GM18951 (cell line): ENCODE results near the gene RNU7-1.

Experiments
- POLR2A ChIP-seq: IDR thresholded peaks from 4 replicates; pipeline ENCODE4 v1.6.1; 2011; ENCODE audit warnings: mild to moderate bottlenecking; ENCODE audit not compliant: insufficient read length, insufficient read depth; ENCODE audit errors: extremely low read depth
- in situ Hi-C: fragments of 300-500 bp; cut with MboI; formaldehyde crosslinking; loops from one replicate; pipeline ENCODE4 v1.12.0; 2022; ENCODE audit warnings: low sequenced_read_pairs, mixed read lengths, inconsistent platforms; ENCODE audit not compliant: unreplicated experiment

RNU7-1 gene

DNA sequence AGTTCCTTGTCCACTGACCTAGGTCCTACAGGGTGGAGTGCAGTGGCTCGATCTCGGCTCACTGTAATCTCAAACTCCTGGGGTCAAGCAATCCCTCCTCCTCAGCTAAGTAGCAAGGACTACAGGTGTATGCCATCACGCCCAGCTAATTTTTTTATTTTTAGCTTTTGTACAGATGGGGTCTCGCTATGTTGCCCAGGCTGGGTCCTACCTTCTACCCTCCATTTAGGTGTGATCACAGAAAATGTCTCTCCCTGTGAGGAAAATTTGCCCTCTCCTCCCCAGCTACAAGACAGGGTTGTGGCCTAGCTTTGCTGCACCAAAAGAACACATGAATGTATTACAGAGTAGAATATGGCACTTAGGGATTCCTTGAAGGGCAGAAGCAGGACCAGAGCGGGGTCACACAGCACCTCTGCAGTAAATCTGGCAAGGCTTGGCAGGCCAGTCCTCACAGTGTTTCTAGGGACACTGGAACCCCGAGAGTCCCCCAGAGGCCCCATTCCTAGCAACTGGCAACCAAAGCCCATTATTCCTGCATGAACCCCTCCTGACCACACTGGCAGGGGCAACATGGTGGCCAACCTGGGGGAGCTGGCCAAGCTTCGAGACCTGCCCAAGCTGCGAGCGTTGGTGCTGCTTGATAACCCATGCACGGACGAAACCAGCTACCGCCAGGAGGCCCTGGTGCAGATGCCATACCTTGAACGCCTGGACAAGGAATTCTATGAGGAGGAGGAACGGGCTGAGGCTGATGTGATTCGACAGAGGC, 31.3 kb upstream of the RNU7-1 start:
- in situ Hi-C loops: no loop called here
- TF ChIP-seq POLR2A: no peak

DNA sequence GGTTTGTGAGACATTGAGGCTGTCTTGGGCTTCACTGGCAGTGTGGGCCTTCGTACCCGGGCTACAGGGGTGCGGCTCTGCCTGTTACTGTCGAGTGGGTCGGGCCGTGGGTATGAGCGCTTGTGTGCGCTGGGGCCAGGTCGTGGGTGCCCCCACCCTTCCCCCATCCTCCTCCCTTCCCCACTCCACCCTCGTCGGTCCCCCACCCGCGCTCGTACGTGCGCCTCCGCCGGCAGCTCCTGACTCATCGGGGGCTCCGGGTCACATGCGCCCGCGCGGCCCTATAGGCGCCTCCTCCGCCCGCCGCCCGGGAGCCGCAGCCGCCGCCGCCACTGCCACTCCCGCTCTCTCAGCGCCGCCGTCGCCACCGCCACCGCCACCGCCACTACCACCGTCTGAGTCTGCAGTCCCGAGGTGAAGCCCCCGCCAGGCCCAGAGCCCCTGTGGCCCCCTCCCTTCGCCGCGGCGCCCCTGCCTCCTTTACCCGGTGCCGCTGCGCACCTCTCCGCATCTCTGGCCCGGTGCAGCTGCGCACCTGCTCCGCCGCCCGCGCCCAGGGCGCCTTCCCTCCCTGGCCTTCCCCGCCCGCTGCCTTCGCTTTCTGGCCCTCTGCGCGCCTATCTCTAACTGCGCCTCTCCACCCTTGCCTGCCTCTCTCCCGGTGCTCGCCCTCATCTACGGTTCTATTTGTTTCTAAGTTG, 29.2 kb upstream of the RNU7-1 start, which contains the start of gene ENO2:
Gene ENO2, plus strand, starts transcription at position 335 of the 701 bp plus-strand sequence. CDS start 1,253 bp downstream, outside the sequence.
- TF ChIP-seq POLR2A: peak; percentile 55
- in situ Hi-C loops: no loop called here

DNA sequence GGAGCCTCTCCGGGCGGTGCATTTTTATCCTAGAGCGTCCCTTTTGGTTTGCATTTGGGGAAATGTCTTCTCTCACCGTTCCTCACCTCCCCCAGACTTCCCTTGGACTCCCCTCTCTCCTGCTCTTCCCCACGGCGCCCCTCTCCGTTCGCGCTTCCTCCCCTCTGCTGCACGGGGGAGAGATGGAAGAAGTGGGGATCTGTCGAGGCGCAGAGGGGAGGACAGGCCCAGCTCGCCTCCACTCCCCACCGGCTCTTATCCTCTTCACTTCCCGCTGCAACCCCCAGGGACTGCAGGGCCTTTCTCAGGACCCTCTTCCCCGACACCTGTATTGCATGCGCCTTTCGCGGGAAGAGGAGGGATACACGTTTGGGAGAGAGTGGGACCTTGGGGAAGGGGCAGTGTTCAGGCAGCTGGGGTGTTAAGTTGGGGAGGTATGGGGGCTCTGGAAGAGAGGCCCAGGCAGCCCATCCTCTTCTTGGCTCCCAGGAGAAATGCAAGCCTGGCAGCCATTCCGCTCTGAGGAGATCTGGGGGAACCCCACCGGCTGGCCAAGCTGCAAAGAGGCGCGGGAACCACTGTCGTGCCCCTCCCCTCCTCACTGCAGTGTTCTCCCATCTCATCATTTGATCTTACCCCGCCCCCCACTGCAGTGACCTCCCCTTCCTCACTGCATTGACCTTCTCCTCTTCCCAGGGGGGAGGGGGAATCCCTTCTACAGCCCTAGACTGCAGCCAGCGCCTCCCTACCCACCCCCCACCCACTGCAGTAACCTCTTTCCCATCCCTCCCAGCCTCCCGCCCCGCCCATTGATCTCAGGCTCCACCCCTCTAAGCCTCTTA, 28.4 kb upstream of the RNU7-1 start:
- in situ Hi-C loops: no loop called here

DNA sequence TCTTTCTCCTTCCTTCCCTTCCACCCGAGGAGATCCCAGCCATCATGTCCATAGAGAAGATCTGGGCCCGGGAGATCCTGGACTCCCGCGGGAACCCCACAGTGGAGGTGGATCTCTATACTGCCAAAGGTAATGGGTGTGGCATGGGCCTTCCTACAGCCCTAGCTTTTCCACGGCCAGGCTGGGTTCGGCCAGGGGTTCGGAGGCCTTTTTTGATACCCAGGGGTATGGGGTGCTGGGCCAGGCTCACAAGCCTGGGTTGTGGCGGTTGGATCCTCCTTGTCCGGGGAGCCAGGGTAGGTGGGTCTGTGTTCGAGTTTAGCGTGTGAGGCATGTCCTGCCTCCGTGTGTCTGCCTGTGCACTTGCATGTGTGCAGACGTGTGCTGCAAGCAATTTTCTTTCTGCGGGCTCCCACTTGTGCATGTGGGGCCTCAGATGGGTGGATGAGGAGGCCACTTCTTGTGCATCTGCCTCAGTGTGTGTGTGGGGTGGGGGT, 27.8 kb upstream of the RNU7-1 start:
- in situ Hi-C loops: no loop called here
- no peak for TF ChIP-seq POLR2A

More for the DNA sequence above, 28.4 kb upstream of the RNU7-1 start:
- no peak for TF ChIP-seq POLR2A

DNA sequence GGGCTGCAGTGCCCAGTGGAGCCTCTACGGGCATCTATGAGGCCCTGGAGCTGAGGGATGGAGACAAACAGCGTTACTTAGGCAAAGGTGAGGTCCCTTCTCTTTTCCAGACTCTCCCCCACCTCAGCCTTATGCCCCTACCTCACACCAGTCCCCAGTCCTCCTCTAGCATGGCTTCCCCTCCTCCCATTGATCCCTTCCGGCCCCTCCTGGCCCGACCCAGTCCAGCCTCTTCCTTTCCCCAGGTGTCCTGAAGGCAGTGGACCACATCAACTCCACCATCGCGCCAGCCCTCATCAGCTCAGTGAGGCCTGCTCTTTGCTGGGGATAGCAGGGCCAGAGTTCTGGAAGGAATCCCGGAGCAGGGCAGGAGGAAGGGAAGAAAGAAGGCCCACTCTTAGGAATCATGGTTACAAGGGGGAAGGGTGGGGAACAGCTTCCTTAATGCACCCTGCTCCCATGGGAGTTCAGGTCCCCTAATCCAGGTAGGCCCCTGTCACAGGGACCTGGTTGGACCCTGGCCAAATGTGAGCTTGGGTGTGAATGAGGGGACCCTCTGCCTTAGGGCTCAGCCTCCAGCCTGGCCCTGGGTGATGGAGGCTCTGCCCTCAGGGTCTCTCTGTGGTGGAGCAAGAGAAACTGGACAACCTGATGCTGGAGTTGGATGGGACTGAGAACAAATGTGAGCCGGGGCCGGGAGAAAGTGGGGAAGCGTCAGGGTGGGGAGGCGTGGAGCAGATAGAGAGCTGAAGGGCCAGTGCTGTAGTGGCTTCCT, 27.0 kb upstream of the RNU7-1 start:
- in situ Hi-C loops: no loop called here
- no peak for TF ChIP-seq POLR2A

DNA sequence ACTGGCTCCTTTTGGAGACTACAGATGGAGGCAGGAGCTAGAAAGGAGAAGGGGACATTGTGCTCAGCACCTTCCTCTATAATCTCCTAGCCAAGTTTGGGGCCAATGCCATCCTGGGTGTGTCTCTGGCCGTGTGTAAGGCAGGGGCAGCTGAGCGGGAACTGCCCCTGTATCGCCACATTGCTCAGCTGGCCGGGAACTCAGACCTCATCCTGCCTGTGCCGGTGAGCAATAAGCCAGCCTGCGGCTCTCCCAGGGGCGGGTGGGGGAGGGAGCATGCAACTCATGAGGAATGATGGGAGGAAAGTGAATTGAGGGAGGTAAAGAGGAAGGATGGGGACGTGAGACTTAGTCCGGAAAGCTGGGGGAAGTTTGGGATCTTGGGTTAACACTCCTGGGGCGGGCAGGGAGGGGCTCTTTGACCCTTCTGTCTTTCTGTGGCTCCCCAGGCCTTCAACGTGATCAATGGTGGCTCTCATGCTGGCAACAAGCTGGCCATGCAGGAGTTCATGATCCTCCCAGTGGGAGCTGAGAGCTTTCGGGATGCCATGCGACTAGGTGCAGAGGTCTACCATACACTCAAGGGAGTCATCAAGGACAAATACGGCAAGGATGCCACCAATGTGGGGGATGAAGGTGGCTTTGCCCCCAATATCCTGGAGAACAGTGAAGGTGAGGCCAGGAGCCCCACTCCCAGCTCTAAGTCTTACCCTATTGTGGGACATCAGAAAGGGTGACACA, 26.0 kb upstream of the RNU7-1 start:
- TF ChIP-seq POLR2A: no peak
- in situ Hi-C loops: no loop called here

DNA sequence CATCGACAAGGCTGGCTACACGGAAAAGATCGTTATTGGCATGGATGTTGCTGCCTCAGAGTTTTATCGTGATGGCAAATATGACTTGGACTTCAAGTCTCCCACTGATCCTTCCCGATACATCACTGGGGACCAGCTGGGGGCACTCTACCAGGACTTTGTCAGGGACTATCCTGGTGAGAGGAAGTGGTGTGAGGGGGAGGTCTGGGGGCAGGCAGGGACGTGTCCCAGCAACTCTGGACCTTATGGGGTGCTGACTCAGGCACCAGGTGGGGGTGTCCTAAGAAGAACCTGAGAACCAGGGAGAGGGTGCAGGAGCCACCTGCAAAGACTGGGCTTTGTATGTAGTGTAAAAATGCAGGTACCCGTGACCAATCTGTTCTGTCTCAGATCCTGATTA, 24.0 kb upstream of the RNU7-1 start:
- no peak for TF ChIP-seq POLR2A
- in situ Hi-C loops: no loop called here

DNA sequence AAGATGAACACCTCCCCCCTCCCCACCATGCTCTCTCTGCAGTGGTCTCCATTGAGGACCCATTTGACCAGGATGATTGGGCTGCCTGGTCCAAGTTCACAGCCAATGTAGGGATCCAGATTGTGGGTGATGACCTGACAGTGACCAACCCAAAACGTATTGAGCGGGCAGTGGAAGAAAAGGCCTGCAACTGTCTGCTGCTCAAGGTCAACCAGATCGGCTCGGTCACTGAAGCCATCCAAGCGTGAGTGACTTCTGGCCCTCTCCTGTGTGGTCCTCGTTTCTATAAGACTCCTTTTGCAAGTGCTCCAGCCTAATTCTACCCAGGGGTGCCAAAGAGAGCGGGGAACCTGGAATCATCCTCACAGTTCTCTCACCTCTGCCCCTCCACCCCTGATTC, 22.1 kb upstream of the RNU7-1 start:
- in situ Hi-C loops: no loop called here
- TF ChIP-seq POLR2A: no peak

DNA sequence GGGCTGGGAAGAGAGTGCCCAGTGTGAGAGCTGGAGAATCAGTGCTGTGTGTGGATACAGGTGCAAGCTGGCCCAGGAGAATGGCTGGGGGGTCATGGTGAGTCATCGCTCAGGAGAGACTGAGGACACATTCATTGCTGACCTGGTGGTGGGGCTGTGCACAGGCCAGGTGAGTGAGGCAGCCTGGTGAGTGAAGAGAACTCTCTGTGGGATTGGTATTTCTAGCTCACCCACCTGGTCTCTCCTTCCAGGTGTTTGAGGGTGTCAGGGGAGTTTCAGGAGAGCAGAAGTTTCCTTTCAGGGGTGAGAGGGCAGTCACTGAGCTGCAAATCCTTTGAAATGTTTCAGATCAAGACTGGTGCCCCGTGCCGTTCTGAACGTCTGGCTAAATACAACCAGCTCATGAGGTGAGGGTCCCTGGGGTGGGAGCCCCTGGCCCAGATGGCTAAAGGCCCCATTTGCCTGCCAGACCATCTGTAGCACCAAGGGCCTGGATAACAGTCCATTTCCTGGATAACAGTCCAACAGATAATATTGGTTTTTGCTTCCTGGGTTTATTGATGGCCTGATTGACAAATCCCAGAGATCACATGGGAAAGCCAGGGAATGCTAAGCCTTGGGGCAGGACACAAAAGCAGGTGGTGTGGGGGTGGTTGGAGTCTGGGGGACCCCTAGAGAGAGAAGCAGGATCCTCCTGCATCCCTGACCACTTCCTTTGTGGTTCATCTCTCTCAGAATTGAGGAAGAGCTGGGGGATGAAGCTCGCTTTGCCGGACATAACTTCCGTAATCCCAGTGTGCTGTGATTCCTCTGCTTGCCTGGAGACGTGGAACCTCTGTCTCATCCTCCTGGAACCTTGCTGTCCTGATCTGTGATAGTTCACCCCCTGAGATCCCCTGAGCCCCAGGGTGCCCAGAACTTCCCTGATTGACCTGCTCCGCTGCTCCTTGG, 21.3 kb upstream of the RNU7-1 start:
- in situ Hi-C loops: no loop called here
- TF ChIP-seq POLR2A: no peak

DNA sequence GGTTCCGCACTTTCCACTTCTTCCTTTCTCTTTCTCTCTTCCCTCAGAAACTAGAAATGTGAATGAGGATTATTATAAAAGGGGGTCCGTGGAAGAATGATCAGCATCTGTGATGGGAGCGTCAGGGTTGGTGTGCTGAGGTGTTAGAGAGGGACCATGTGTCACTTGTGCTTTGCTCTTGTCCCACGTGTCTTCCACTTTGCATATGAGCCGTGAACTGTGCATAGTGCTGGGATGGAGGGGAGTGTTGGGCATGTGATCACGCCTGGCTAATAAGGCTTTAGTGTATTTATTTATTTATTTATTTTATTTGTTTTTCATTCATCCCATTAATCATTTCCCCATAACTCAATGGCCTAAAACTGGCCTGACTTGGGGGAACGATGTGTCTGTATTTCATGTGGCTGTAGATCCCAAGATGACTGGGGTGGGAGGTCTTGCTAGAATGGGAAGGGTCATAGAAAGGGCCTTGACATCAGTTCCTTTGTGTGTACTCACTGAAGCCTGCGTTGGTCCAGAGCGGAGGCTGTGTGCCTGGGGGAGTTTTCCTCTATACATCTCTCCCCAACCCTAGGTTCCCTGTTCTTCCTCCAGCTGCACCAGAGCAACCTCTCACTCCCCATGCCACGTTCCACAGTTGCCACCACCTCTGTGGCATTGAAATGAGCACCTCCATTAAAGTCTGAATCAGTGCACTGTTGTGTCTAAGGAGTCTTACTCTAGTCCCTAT, 20.4 kb upstream of the RNU7-1 start:
- no peak for TF ChIP-seq POLR2A
- in situ Hi-C loops: no loop called here
